Dendritic cell treated with granulocyte-macrophage colony-stimulating factor and Interleukin-4, amounts not matched to agents 40 ng/mL and 50 ng/mL, for 4 days (primary cell): ENCODE results near the gene PRND.
"Not testable (repeated sequence)": the region's sequence is repeated elsewhere in the genome, so short reads cannot be mapped to it uniquely, and the experiment has no call there.

ENCODE experiments used
- H3K27ac Mint-ChIP-seq: one replicate; pipeline ENCODE4 v1.8.0; 2022; ENCODE audit warnings: mild to moderate bottlenecking, mixed read lengths
- H3K27me3 Mint-ChIP-seq: one replicate; pipeline ENCODE4 v1.8.0; 2022; ENCODE audit warnings: mild to moderate bottlenecking, mixed read lengths
- H3K36me3 Mint-ChIP-seq: one replicate; pipeline ENCODE4 v1.8.0; 2022; ENCODE audit warnings: low read depth, mixed read lengths
- H3K4me1 Mint-ChIP-seq: one replicate; pipeline ENCODE4 v1.8.0; 2022; ENCODE audit warnings: low read depth, mixed read lengths
- H3K4me3 Mint-ChIP-seq: one replicate; pipeline ENCODE4 v1.8.0; 2022; ENCODE audit warnings: mild to moderate bottlenecking, moderate library complexity, mixed read lengths
- H3K9me3 Mint-ChIP-seq: one replicate; pipeline ENCODE4 v1.8.0; 2022; ENCODE audit warnings: mixed read lengths
- intact Hi-C: fragments of 100-400 bp; cut with micrococcal nuclease; formaldehyde crosslinking; loops from one replicate; pipeline ENCODE4 v1.15.0; 2022

PRND gene

DNA sequence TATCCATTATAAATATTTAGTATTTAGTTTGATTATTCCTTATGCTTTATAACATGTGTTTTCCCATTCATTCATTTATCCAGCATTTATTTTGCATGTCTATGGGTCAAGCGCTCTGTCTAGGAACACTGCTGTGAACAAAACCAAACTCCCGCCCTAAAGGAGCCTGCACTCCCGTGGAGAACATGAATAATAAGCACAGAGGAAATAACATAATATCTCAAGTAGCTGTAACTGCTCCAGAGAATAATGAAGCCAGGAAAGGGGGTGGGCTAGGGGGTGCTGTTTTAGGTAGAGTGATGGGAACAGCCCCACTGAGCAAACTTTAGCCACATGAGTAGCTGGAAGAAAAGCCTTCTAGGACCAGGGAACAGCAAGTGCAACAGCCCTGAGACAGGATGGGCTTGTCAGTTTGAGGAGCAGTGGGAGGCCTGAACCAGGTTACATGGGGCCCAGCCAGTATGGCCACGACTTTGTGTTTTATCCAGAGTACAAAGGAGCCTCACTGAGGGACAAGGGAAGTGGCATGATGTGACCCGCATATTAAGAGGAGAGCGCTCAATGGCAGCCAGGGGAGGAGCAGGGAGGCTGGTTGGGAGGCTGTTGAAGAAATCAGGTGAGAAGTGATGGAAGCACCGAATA, 24.4 kb upstream of the PRND start:
- H3K4me3 Mint-ChIP-seq, result no peak overlapping the region
- H3K36me3 Mint-ChIP-seq, result peaks cover 83% of the 10 kb centered on the region
- intact Hi-C loops, result no loop called here
- no peaks in the 10 kb centered on the region for H3K9me3 Mint-ChIP-seq
- no peak overlapping the region for H3K27ac Mint-ChIP-seq
- H3K4me1 Mint-ChIP-seq, result peaks cover 36% of the 10 kb centered on the region
- no peaks in the 10 kb centered on the region for H3K27me3 Mint-ChIP-seq

DNA sequence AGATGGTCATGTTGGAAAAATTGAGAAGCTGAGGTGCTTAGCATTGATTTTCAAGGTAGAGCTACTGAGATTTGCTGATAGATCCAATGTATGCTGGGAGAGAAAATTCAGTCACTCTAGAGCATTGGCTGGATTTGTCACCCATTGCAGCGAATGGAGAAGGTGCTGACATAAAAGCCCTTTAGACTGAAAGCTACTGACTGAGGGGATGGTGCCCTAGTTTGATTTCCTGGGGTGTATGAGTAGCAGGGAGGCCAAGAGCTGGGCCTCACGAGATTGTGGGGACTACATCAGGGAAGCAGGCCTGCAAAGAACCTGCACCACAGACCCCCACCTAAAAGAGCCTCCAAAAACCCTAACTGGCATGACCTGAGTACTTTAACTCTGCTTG, 23.9 kb upstream of the PRND start:
- Mint-ChIP-seq H3K4me1 (peaks cover 35% of the 10 kb centered on the region), H3K4me3 (no peak overlapping the region), H3K27me3 (no peaks in the 10 kb centered on the region), H3K27ac (no peak overlapping the region), H3K9me3 (no peaks in the 10 kb centered on the region), H3K36me3 (peaks cover 80% of the 10 kb centered on the region)
- intact Hi-C loops, result no loop called here

DNA sequence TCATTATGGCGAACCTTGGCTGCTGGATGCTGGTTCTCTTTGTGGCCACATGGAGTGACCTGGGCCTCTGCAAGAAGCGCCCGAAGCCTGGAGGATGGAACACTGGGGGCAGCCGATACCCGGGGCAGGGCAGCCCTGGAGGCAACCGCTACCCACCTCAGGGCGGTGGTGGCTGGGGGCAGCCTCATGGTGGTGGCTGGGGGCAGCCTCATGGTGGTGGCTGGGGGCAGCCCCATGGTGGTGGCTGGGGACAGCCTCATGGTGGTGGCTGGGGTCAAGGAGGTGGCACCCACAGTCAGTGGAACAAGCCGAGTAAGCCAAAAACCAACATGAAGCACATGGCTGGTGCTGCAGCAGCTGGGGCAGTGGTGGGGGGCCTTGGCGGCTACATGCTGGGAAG, 22.5 kb upstream of the PRND start:
- no peaks in the 10 kb centered on the region for H3K9me3 Mint-ChIP-seq
- H3K4me3 Mint-ChIP-seq, result no peak overlapping the region
- H3K36me3 Mint-ChIP-seq, result peaks cover 66% of the 10 kb centered on the region
- intact Hi-C loops, result no loop called here
- peaks cover 29% of the 10 kb centered on the region for H3K4me1 Mint-ChIP-seq
- no peak overlapping the region for H3K27ac Mint-ChIP-seq
- no peaks in the 10 kb centered on the region for H3K27me3 Mint-ChIP-seq

DNA sequence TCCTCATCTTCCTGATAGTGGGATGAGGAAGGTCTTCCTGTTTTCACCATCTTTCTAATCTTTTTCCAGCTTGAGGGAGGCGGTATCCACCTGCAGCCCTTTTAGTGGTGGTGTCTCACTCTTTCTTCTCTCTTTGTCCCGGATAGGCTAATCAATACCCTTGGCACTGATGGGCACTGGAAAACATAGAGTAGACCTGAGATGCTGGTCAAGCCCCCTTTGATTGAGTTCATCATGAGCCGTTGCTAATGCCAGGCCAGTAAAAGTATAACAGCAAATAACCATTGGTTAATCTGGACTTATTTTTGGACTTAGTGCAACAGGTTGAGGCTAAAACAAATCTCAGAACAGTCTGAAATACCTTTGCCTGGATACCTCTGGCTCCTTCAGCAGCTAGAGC, 21.8 kb upstream of the PRND start:
- Mint-ChIP-seq H3K36me3 (peaks cover 59% of the 10 kb centered on the region), H3K4me3 (no peak overlapping the region), H3K9me3 (no peaks in the 10 kb centered on the region), H3K27me3 (no peaks in the 10 kb centered on the region), H3K27ac (no peak overlapping the region), H3K4me1 (peaks cover 26% of the 10 kb centered on the region)
- intact Hi-C loops, result no loop called here

DNA sequence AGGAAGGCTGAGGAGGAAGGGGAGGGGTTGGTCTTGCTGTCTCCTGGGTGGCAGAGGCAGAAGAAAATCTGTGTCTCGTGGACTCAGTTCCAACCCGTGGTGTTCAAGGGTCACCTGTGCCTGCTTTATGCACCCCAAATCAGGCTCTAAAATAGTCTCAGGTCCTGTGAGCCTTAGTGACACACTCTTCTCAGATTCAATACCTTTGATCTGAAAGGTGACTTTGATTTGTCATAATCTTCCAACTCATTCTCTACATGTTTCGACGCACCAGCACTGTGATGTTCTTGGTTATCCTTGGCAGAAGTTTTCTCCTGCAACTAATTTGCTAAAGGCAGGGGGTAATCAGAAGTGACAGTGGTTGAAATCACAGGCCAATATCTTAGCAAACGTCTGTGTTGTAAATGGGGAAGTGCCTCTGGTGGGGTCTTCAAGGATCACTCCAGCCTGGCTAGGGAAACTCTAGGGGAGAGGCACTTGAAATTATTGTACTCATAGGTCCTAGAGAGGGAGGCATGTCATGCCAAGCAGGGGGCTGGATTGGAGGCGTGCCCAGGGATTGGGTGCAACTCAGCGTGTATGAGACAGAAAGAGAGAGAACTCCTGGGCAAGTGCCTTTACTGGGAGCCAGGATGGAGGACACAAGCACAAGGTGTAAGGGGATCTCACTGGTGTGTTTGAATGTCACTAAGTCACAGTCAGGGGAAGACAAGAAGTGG, 19.0 kb upstream of the PRND start:
- Mint-ChIP-seq H3K36me3 (peaks cover 32% of the 10 kb centered on the region), H3K4me1 (peaks cover 3% of the 10 kb centered on the region), H3K4me3 (no peak overlapping the region), H3K27ac (no peak overlapping the region), H3K9me3 (no peaks in the 10 kb centered on the region), H3K27me3 (no peaks in the 10 kb centered on the region)
- intact Hi-C loops, result no loop called here

DNA sequence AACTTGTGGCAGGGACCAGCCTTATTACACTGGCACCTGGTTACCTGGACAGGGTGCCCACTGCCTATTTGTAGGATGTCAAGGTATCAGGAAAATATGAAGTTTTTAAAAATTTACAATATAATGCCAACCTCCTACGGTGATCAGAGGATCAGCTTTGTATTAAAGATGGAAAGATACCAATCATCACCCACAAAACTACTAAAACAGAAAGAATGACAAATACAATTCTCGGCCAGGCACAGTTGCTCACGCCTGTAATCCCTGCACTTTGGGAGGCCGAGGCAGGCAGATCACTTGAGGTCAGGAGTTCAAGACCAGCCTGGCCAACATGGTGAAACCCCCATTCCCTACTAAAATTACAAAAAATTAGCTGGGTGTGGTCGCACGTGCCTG, 18.4 kb upstream of the PRND start:
- no peaks in the 10 kb centered on the region for H3K4me1 Mint-ChIP-seq
- H3K9me3 Mint-ChIP-seq, result no peaks in the 10 kb centered on the region

DNA sequence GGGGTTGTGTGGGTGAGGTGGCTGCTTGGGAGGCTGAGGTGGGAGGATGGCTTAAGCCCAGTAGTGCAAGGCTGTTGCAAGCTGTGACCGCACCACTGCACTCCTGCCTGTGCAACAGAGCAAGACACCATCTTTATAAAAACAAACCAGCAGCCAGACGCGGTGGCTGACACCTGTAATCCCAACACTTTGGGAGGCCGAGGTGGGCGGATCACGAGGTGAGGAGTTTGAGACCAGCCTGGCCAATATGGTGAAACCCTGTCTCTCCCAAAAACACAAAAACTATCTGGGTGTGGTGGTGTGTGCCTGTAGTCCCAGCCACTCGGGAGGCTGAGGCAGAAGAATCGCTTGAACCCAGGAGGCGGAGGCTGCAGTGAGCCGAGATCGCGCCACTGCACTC, 14.8 kb upstream of the PRND start:
- H3K4me3 Mint-ChIP-seq, H3K27me3 Mint-ChIP-seq, H3K4me1 Mint-ChIP-seq, H3K27ac Mint-ChIP-seq, H3K9me3 Mint-ChIP-seq, H3K36me3 Mint-ChIP-seq, intact Hi-C loops: not testable (repeated sequence)

More for the DNA sequence above, 18.4 kb upstream of the PRND start:
- H3K36me3 Mint-ChIP-seq, result peaks cover 27% of the 10 kb centered on the region
- no peak overlapping the region for H3K4me3 Mint-ChIP-seq
- intact Hi-C loops, result no loop called here
- H3K27ac Mint-ChIP-seq, result no peak overlapping the region
- no peaks in the 10 kb centered on the region for H3K27me3 Mint-ChIP-seq

DNA sequence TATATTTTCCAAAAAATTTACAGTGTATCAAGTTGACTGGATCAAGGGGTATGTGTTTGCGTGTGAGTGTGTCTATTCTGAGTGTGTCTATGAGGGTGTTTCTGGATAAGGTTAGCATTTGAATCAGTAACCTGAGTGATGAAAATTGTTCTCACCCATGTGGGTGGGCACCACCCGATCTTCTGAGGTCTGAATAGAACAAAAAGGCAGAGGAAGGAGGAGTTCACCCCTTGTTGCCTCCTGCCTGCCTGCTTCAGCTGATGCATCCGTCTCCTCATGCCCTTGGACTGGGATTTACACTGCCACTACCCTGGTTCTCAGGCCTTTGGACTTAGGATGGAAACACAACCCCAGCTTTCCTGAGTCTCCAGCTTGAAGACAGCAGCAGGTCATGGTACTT, 13.7 kb upstream of the PRND start:
- Mint-ChIP-seq H3K9me3 (no peaks in the 10 kb centered on the region), H3K4me1 (no peaks in the 10 kb centered on the region), H3K36me3 (no peaks in the 10 kb centered on the region), H3K4me3 (no peak overlapping the region), H3K27me3 (no peaks in the 10 kb centered on the region), H3K27ac (no peak overlapping the region)
- intact Hi-C loops, result no loop called here

DNA sequence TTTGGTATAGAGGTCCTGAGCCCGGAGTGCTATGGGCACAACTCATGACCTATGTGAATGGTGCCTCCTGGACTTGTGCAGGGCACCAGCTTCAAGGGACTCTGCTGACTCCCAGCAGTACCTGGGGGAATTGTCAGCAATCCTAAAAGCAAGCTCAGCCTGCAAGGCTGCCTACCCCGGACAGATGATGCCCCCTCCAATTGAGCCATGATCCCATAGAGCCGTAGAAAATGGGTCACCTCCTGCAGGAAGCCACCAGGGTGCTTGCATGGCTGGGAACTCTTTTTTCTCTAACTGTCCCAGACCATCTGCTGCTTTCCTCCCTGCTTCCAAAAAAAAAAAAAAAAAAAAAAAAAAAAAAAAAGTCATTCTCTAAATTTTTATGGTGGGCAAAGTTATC, 12.9 kb upstream of the PRND start:
- intact Hi-C loops, result no loop called here
- Mint-ChIP-seq H3K27me3 (peaks cover 1% of the 10 kb centered on the region), H3K4me3 (no peak overlapping the region), H3K36me3 (no peaks in the 10 kb centered on the region), H3K27ac (no peak overlapping the region), H3K4me1 (no peaks in the 10 kb centered on the region), H3K9me3 (no peaks in the 10 kb centered on the region)

DNA sequence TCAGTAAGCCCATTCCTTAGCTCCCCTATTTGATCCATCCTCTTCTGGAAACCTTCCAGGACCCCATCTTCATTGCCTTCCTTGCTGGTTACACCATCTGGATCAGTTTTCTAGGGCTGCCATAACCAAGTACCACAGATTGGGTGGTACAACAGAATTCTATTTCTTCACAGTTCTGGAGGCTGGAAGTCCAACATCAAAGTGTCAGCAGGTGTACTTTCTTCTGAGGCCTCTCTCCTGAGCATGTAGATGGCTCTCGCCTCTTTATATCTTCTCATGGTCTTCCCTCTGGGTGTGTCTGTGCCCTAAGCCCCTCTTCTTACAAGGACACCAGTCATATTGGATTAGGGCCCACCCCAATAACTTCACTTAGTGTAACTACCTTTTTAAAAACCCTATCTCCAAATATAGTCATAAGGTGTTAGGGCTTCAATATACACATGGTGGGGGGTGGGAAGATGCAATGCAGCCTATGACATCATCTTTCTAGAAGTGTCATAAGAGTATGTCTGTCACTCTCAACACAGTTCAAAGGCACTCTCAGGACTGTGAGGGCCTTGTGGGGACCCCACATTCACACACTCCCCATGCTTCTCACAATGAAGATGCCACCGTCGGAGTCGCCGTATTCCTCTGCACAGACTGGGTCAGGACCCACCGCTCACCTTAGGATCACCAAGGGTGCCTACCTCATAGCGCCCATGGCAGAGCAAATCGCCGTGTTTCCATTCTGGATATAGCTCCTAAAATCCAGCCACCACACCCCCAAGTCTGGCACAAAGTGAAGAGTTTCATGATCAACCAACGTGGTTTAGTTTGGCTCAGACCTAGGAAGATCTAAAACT, 12.2 kb upstream of the PRND start:
- Mint-ChIP-seq H3K4me3 (no peak overlapping the region), H3K27me3 (peaks cover 3% of the 10 kb centered on the region), H3K27ac (no peak overlapping the region), H3K9me3 (no peaks in the 10 kb centered on the region), H3K36me3 (no peaks in the 10 kb centered on the region), H3K4me1 (no peaks in the 10 kb centered on the region)
- intact Hi-C loops, result no loop called here

DNA sequence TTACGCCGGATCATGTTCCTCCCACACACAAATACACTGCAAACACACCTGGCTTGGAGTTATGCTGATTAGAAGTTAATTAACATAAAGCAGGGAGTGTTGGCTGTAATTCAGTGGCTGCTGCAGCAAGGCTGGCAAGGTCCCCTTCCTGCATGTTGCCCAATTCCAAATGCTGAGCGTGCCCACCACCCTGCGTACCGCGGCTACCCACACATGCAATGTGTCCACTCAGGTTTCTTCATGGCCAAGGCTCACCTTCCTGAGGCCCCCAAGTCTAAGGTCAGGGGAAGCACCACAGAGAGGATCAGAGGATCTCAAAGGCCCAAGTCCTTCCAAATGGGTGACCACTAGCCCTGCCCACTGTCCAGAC, 11.6 kb upstream of the PRND start:
- no peaks in the 10 kb centered on the region for H3K4me1 Mint-ChIP-seq
- H3K36me3 Mint-ChIP-seq, result no peaks in the 10 kb centered on the region
- no peaks in the 10 kb centered on the region for H3K9me3 Mint-ChIP-seq
- intact Hi-C loops, result no loop called here
- H3K4me3 Mint-ChIP-seq, result no peak overlapping the region
- peaks cover 3% of the 10 kb centered on the region for H3K27me3 Mint-ChIP-seq
- no peak overlapping the region for H3K27ac Mint-ChIP-seq

DNA sequence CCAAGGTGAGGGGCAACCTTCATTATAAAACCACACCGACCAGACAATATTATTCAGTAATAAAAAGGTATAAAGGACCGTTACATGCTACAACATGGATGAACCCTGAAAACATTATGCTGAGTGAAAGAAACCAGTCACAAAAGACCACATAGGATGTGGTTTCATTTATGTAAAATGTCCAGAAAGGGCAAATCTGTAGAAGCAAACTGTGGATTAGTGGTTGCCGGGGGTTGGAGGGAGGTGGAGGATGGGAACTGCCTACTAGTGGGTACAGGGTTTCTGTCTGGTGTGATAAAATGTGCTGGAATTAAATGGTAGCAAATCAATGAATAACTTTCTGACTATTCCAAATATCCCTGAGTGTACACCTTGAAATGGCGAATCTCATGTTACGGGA, 10.2 kb upstream of the PRND start:
- no peak overlapping the region for H3K4me3 Mint-ChIP-seq
- peaks cover 3% of the 10 kb centered on the region for H3K27me3 Mint-ChIP-seq
- no peaks in the 10 kb centered on the region for H3K9me3 Mint-ChIP-seq
- no peak overlapping the region for H3K27ac Mint-ChIP-seq
- intact Hi-C loops, result no loop called here
- H3K36me3 Mint-ChIP-seq, result no peaks in the 10 kb centered on the region
- H3K4me1 Mint-ChIP-seq, result no peaks in the 10 kb centered on the region

DNA sequence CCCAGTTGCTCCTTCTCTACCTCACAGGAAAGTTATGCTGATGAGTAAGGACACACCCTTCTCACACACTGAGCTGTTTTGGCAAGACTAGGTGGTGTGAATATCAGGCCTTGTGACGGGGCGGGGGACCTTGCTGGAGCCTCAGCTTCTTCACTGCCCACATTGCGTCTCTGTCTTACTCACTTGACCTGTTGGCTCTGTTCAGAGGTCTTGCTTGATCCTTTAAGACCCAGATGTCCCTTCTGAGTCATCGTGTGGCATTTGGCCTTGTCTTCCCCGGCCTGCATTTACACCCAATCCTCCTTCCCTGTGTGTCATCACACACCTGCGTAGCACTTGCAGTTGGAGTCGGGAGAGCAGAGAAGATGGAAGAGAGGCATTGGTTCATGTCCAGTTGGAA, 8.3 kb upstream of the PRND start:
- peaks cover 12% of the 10 kb centered on the region for H3K4me1 Mint-ChIP-seq
- intact Hi-C loops, result no loop called here
- no peak overlapping the region for H3K4me3 Mint-ChIP-seq
- no peaks in the 10 kb centered on the region for H3K9me3 Mint-ChIP-seq
- H3K36me3 Mint-ChIP-seq, result no peaks in the 10 kb centered on the region
- H3K27ac Mint-ChIP-seq, result no peak overlapping the region
- peaks cover 4% of the 10 kb centered on the region for H3K27me3 Mint-ChIP-seq

DNA sequence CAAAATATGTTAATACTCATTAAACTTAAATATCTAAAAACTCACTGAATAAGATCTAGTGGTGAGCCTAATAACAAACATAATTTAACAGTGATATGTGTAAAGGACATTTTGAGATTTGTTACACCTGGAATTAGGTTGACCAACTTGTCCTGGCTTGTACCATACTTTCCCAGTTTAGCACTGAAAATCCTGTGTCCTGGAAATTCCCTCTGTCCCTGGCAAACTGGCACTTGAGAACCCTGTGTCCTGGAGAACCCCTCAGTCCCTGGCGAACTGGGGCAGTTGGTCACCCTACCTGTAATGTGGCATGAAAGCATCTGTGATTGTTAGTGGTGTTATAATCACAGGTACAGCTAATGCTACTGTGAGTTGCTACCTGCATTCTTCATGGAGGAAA, 6.9 kb upstream of the PRND start:
- peaks cover 4% of the 10 kb centered on the region for H3K27me3 Mint-ChIP-seq
- no peaks in the 10 kb centered on the region for H3K9me3 Mint-ChIP-seq
- H3K27ac Mint-ChIP-seq, result no peak overlapping the region
- intact Hi-C loops, result no loop called here
- no peak overlapping the region for H3K4me3 Mint-ChIP-seq
- H3K36me3 Mint-ChIP-seq, result no peaks in the 10 kb centered on the region
- H3K4me1 Mint-ChIP-seq, result peaks cover 20% of the 10 kb centered on the region
